ENCODE measurements around the gene ADAMTS18.

DNA sequence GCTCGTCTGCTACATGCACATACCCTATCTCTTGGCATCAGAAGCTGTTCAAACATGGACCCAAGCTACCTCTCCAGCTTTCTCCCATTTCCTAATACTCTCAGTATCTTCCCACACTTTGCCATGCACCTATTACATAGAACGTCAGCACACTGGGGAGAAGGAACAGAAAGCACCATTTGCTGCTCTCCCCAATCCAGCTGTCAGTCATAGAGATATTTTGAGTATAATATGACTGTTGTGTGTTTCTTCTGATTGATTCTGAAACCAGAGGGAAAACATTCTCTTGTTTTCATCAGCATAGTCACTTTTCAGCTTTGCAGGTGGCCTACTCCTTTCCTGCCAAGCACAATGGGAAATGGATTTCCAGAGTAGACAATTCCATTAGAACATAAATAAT lies 107.1 kb downstream of the ADAMTS18 start:
- TF ChIP-seq CTCF (IDR thresholded peaks at IDR 0.05 in 2 of 3, conservative IDR thresholded peaks at IDR 0.05 in 1 of 3; ENCODE audit: borderline replicate concordance in 1 of 3, insufficient read depth in 1 of 3, low read depth in 2 of 3, low read length in 2 of 3) (no peak), JUND (IDR thresholded peaks at IDR 0.05) (no peak), EZH2 (IDR thresholded peaks at IDR 0.05) (no peak), POLR2A (IDR thresholded peaks at IDR 0.05; ENCODE audit: borderline replicate concordance, extremely low read depth, insufficient read depth, insufficient read length) (no peak), EZH2phosphoT487 (IDR thresholded peaks at IDR 0.05; ENCODE audit: borderline replicate concordance) (no peak)
